ENCODE data around the gene STN1.

Gene STN1

GRCh38 chr10:103930449-103930848 is 12.5 kb upstream of the STN1 start:
- no peak for TF ChIP-seq CTCF (IDR thresholded peaks at IDR 0.05; ENCODE audit: low read depth, low read length)
- no peak for DNase-seq (ENCODE audit: extremely low read depth, low read depth)

- no peak for TF ChIP-seq CTCF (IDR thresholded peaks at IDR 0.05; ENCODE audit: low read depth, low read length)
- DNase-seq (ENCODE audit: extremely low read depth, low read depth), result no peak
These were observed 11.5 kb upstream of the STN1 start for GRCh38 chr10:103929381-103929921.

GRCh38 chr10:103928784-103929183 is 10.8 kb upstream of the STN1 start:
- DNase-seq (ENCODE audit: extremely low read depth, low read depth), result no peak

GRCh38 chr10:103926722-103927319 is 8.8 kb upstream of the STN1 start:
- DNase-seq (ENCODE audit: extremely low read depth, low read depth), result no peak
- TF ChIP-seq CTCF (IDR thresholded peaks at IDR 0.05; ENCODE audit: low read depth, low read length), result no peak

More at GRCh38 chr10:103928784-103929183, 10.8 kb upstream of the STN1 start:
- no peak for TF ChIP-seq CTCF (IDR thresholded peaks at IDR 0.05; ENCODE audit: low read depth, low read length)

GRCh38 chr10:103925591-103925990 is 7.6 kb upstream of the STN1 start:
- DNase-seq (ENCODE audit: extremely low read depth, low read depth), result no peak
- TF ChIP-seq CTCF (IDR thresholded peaks at IDR 0.05; ENCODE audit: low read depth, low read length), result no peak

- no peak for TF ChIP-seq CTCF (IDR thresholded peaks at IDR 0.05; ENCODE audit: low read depth, low read length)
- no peak for DNase-seq (ENCODE audit: extremely low read depth, low read depth)
These were observed 5.5 kb upstream of the STN1 start for GRCh38 chr10:103923502-103923901.

- TF ChIP-seq CTCF (IDR thresholded peaks at IDR 0.05; ENCODE audit: low read depth, low read length), result no peak
- DNase-seq (ENCODE audit: extremely low read depth, low read depth), result no peak
These were observed 4.7 kb upstream of the STN1 start for GRCh38 chr10:103922659-103923058.
